CD4-positive, alpha-beta T cell treated with Interleukin-17A for 4 hours (primary cell): Measurements from ENCODE around the gene CXCL12.

ENCODE experiments used
- DNase-seq: peaks from one replicate; pipeline ENCODE4 v3.0.0-alpha.2; 2020; ENCODE audit warnings: mixed read lengths

Gene CXCL12

DNA sequence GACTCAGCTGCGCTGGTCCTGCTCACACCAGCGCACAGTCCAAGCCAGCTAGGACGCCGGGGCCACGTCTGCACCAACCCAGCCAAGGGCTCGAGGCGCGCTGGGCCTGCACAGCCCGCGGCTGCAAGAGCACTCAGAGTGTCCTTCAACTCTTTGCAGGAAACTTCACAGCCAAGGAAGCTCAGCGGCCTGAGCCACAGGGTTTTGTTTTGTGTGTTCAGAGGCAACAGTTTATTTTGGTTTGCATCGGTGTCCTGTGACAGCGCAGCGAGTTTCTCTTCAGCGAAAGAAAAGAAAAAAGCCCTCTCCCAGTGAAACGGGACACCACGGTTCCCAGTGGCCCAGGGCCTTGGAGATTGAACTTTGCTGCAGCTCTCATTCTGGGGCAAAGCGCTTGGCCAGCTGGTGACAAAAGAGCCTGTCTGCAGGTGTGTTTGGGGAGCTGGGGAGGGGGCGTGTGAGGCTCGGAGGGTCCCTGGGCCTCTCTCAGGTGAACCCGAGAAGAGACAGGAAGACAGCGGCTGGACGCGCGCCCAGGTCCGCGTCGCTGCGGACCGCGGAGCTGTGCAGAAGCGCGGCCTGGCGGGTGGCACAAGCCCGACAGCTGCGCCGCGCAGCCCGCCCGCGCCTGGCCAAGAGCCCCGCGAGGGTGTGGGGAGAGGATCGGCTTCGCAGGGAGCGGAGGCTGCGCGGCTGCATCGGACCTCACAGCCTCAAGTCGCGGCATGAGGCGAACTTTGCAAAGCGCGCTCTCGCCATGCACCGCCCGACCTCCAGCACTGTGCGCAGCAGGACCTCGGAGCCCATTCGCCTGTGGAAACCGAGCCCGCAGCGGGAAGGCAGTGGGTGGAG lies 922 bp downstream of the CXCL12 start:
- DNase-seq = no peak

DNA sequence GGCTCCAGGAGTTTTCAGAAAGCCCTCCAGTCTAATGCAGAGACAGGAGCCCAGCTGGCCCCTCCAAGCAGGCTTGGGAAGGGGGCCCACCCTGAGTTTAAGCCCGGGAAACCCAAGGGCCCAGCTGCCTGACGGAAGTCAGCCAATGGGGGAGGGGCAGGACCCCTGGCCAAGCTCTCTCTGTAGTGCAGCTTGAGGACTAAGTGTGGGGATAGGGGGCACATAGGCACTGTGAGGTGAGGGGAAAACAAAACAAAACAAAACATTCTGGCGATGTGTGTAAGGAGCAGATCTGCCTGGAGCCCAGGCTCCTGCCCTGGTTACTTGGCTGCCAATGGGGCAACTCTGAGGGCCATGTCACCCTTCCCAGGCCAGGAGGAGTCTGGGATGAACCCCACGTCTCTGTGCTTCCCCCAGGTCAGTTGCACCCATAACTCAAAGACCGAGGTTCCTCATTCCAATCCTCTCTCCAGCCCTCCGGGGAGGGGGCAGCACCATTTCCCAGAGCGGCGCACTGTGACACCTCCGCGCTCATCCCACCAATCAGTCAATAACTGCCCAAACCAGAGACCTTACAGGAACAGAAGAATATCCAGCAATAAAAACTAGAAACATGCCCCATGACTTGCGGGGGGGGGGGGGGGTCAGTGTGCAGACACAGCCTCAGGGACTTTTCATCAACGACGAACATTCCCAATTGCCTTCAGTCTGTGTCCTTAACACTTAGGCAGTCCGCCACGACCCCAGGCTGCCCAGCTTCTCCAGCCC lies 1.7 kb downstream of the CXCL12 start:
- no peak for DNase-seq

DNA sequence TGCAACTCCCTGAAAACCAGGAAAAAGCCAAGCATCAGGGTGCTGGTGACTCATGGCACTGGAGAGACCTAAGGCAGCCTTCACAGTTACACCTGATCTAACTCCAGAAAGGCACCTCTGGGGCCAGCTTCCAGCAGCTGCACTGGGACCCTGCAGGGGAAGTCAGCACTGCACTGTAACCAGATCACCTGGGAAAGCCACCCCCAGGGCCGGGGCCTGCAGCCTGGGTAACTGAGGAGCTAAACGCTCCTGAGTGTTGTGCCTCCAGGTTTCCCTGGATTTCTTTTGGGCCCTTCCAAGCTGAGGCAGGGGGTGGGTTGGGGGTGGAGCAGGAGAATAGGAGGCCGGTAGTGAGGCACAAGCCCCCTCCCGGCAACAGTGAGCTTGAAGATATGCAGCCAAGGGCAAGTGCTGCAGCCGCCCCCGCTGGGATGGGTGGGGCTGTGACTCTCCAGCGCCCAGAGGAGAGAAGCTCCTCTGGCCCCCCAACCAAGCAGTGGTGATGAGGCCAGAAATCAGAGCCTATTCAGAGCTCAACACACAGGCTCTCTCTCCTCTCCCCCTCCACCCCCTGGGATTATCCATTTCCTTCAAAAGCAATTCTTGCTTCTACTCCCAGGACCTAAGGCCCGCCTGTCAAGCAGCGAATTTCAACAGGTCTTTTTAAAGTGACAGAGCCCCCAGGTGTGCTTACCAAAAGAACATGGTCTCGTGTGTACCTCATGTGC lies 2.6 kb downstream of the CXCL12 start:
- DNase-seq = no peak

DNA sequence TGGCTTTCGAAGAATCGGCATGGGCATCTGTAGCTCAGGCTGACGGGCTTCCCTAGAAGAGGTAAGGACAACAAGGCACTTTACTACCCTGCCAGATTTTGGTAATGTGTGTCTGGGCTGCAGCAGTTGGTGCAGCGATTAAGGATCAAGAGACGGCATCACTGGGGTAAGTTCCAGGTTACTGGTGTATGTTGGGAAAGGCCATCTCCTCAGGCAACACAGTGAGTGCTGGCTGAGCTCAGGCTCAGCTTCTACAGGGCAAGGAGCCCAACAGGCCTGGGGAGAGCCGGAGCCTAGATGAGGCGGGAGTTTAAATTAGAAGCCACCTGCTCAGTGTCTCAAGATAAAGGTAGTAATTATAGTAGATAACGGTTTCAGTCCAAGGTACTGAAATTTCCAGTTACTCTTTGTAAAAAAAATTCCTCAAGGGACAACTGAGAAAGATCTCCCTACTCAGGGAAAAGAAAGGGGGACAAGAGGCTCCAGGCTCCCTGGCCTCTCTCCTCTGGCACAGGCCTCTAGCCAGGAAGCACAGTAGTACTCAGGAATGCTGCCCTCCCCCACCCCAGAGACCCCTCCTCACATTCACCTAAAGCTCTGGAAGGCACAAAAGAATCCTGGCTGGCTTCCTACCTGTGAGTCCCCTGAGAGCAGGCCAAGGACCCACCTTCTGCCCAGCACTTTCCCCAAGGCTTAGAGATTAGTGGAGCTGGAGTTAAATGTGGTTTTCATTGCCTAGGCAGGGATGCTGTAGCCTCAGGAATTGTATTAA lies 3.9 kb downstream of the CXCL12 start:
- no peak for DNase-seq

DNA sequence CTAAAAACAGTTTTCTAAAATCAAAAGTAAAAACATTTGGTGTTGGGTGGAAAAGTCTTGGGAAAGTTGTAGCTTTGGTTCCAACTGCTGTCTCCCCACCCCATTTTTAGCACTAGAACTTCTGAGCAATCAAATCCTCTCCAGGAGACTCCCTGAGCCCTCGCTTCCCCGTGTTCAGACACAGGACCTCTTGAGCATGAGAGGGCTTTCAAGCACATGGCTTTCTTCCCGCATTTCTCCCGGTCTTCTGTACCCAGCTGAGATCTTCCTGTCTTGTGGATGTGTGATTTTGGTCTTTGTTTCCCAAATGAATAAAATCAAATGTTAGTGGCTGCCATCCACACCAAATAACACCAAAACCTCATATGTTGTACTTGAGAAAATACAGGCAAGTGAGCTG lies 5.0 kb downstream of the CXCL12 start:
- DNase-seq = no peak

DNA sequence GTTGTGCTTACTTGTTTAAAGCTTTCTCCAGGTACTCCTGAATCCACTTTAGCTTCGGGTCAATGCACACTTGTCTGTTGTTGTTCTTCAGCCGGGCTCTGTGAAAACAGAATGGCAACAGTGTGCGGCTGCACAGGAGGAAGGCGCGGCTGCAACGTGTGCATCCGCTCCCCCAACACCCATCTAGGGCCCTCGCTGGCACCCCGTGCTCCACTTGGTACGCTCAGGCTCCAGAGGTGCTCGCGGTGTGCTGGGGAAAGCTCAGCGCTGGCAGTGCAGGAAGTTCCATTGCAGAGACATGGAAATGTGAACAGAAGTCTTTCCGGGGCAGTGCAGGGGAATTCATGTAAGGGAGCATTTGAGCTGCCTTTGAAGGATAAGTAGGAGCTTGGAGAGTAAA lies 6.3 kb downstream of the CXCL12 start:
- DNase-seq = no peak

DNA sequence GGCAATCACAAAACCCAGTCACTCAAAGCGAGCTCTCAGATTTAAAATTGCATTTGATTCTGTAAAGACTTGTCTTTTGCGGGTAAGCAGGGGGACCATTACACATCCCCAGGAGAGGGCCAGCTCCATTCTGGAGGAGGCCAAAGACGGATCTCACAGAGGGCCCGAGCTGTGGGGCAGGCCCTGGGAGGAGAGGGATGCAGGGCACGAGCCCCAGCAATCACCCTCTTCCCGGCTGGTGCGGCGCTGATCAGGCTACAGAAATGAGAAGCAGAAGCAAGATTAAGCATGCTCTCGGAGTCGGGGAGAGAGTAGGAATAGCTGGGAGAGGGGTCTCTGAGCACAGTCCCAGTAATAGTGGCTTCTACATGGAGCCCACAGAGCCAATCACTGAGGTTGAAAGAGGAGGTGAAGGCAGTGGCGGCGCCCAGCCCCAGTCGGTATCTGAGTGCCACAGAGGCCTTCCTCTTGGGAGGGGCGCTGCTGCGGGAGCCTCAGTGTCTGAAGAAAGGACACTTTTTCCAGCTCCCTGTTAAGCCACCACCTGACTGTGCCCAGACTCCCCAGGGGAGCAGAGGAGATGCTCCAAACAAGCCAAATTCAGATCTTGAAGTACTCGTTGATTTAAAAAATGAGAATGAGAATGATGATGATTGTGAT lies 7.1 kb downstream of the CXCL12 start:
- DNase-seq = no peak

DNA sequence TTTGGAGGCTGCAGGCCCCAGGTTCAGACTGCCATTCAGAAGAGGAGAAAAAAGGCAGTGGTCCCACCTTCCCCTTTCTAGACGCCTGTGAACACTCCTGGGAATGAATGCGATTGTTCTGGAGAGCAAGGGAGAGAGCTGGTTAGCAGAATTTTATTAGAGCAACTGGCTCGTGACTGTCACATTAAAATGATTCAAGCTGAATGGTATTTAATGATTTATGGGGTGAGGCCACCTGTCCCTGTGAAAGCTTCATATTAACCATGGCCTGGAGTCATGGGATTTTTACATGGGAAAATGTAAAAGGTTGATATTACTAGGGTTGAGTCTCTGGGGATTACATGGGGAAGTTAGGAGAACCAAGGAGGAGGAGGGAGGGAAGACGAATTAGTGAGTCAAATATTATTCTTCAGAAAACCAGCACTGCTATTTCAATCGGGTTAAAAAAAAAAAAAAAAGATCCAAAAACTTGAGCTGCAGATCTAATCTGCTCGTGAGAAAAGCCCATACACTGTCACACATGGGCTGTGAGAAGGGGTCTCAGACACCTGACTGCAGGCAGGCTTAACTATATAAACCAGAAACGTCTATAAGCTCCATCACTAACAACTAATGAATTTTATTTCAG lies 8.3 kb downstream of the CXCL12 start:
- DNase-seq = no peak

DNA sequence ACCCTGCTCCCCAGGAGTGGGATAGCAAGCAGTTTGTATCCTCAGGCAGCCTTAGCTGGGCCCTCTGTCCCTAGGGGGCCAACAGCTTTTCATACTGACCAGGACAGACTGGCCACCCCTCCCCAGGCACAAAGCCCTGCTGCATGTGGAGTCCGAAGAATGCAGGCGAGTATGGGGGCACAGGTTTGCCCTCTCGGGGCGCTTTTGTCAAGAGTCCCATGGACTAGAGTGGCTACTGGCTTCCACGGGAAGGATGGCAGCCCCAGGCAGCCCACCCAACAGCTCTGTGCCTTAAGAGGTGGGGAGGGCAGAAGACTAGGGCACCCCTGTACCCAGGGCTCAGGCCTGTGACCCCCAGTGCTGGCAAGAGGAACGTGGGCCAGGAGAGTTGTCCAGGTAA lies 10.7 kb downstream of the CXCL12 start:
- no peak for DNase-seq

DNA sequence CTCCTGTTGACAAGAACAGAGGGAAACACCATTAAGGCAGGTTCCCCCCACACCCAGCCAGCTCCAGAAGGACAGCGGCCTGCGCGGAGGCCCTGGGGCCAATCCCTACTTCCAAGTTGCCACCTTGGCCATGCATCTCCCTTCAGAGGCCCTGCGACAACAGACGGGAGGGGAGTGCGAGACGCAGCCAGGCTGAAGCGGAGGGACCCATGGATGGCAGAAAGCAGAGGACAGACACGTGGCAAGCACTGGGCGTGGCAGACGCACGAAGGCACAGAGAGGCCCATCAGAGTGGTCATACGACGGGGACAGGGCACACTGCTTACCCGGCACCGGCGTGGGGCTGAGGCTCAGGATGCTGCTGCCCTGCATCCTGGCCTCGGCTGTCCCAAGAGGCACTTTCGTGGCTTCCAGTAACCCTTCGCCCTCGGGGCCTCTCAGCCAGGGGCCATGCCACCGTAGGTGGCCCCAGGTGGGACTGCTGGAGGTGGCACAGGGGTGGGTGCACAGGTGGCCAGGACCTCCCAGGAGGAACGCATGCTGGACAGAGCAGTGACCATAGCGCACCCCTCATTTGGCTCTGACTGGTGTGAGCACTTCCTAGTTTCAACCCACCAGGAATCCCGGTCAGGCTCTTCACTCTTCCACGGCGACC lies 11.4 kb downstream of the CXCL12 start:
- DNase-seq = no peak

DNA sequence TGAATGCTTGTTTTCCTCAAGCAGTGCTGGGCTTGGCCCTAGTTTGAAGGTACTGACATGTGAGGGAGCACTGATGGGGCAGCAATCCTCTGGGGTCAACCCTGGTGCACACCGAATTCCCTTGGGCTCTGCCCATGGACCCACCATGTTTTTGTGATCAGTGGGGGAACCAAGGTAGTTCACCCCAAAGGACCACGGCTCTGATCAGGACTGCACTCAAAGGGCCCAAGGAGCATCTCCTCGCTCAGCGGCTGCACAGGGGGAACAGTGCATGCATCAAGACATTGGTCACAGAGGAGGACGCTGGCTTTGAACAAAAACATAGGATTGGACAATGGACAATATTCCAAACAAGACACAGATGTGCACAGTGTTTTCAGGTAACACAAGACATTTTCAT lies 12.7 kb downstream of the CXCL12 start:
- DNase-seq = no peak

DNA sequence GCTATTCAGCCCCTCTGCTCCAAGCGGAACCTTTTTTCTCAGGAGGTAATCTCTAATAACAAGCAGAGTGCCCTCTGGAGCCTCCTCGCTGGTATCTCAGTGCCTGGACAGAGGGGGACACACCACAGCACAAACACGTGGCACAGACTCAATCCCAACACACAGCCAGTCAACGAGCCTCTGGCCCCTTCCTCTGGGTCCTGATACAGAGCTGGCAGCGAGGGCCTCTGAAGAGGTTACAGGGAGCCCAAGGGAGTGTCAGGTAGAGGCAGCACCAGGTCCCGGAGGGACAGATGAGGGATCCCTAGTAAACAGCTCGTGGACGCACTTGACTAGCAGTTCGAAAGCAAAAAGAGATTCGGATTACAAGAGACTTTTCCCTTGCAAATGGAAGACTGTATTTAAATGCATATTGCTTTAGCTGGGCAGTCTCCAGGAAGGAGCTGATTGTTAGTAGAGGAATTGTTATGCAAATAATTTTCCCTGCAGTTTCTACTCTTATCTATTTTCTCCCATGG lies 14.1 kb downstream of the CXCL12 start:
- DNase-seq = no peak

DNA sequence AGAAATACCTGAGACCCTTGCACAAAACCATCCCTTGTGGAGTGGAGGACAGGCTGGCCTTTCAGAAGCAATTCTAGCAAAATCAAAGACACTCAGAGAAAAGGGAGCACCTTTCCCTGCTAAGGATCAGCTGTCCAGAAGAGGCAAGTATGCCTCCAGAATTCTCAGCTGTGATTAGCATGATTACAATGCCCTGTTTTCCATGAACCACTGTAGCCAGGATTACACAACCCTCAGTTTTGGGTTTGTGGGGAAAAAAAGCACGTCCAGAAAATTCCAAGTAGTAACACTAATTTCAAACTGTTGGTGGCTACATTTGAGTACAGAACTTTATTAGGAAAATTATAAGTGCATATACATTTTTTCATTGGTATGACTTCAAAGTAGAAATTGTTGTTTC lies 15.0 kb downstream of the CXCL12 start:
- DNase-seq = no peak

DNA sequence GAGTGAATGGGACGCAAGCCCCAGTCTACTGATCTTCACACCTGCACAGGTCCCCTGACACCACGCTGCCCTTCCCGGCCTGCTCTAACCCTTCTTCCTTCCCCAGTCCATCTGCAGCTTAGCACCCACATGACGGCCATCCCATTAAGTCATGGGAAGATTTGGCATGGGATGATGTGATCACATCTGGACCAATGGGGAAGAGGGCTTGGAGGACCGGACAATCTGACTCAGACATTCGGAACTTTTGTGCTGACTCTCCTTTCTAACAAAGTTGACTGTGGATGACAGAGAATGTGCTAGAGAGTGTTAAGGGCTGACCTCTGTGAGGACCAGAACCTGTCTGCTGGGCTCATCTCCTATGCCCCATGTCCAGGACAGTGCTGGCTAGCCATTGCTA lies 15.6 kb downstream of the CXCL12 start:
- DNase-seq = no peak

DNA sequence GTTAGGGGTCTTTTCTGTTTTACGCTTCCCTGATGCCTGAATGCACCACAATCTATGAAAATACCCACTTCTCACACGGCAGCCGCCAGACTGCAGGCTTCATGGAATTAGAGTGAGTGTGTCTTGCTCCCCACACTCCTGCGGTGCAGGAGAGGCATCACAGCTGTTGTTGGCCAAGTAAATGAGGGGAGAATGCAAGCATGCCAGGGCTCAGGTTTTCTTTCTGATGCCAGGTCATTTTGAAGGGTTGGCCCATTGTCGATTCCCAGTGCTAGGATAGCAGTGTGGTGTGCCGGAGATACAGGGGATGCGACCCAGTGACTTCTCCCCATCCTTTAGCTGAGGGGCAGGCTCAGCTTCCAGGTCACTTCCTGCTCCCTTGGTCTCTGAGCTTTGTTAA lies 16.3 kb downstream of the CXCL12 start:
- no peak for DNase-seq

DNA sequence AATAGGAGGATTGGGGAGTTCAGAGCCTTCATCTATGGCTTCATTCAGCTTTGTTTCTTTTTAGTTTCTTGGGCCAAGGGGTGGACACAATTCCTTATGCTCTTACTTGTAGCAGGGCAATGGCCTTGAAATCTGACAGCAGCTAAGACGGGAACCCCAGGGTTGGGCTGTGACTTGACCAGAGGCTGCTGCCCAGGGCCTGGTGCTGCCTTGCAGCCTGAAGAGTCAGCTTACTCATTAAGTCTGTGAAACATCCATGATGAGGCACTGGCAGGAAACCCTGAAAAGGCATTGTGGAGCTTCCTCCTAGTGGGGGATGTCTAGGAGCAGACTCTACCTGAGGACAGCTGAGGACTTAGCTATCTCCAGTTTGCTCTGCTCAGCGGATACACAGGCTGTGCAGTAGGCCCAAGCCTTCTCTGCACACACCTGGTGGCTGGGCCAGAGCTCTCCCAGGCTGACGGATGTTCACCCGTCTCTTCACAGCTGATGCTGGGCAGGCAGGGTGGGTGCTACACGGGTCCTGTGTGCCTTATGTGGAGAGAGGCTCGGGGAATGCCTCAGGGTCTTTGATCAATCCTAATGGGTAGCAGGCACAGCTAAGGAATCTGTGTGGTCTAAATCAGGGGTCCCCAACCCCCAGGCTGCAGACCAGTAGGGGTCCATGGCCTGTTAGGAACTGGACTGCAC lies 17.8 kb downstream of the CXCL12 start:
- DNase-seq = no peak

DNA sequence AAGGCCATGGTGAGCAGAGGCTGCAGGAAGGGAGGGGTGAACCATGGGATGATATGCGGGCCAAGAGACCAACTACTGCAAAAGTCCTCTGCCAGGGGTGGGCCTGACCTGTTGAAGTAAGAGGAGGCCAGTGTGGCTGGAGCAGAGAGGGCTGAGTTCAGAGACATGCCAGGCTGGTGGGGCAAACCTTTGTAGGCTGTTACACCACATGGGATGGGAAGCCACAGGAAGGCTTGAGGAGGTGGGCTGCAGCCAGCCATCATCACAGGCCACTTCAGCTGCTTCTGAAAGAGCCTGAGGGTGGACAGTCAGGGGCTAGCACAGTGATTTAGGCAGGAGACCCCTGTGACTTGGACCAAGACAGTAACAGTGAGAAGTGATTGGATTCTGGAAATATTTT lies 20.3 kb downstream of the CXCL12 start:
- DNase-seq = no peak

DNA sequence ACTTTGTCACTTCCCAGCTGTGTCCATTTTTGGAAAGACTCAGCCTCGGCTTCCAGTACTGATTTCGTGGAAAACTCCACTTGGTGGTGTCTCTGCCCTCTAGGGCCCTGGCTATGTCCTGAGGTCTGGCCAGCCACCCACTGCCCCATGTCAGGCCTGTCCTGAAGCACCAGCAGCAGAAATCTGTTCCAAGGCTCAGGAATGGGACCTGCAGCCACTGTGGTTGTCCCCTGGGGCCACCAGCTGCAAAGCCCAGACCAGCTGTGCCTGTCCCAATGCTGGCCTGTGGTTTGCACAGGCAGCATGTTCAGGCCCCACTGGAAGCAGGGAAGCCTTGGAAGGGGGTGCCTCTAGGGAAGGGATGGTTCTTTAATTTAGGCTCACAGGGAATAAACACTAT lies 21.2 kb downstream of the CXCL12 start:
- DNase-seq = no peak

DNA sequence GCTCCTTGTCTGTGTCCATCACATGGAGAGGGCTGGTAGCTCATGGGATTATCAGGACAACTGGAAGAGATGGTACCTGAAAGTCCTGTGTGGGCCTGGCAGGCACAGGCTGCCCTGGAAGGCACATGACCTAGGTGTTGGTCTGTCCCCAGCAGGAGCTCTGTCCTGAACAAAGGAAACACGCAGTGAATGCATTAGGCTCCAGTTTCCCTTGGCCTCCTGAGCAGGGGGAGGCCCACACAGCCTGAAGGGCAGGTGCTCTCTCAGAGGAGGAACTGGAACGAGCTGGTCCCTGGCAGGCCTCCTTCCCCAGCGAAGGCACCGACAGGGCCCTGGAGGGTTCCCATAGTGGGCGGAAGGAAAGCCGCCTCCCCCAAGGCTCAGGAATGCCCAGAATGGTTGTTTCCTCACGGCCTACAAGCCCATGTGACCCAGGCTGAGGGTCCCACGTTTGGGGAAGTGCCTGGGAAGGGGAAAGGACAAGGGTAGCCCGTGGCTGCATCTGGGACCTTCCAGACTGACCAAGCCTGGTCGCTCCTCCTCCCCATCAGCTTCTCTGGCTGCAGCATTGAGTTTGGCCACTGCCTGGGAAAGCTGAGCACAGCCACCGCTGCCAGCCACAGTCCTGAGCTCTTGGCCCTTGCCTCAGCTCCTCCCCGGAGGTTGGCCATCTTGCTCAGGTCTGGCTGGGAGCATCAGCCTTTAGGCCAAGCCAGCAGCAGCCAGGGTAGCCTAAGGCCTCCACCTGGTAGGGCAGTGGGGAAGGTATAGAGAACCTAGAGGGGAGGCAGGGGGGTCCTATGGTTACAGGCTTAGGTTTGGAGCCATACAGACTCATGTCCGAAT lies 21.8 kb downstream of the CXCL12 start:
- no peak for DNase-seq
